Amniotic epithelial cell (primary cell): ENCODE data around the gene OR6S1.
"Not testable (repeated sequence)": the region's sequence is repeated elsewhere in the genome, so short reads cannot be mapped to it uniquely, and the experiment has no call there.

ENCODE experiments used
- DNase-seq: peaks from one replicate; pipeline ENCODE4 v3.0.0-alpha.2; 2010; ENCODE audit warnings: low read depth

OR6S1 gene

GRCh38 chr14:20671597-20672283, 30.2 kb upstream of the OR6S1 start:
- DNase-seq = no peak

GRCh38 chr14:20668969-20669368, 27.5 kb upstream of the OR6S1 start:
- DNase-seq = no peak

GRCh38 chr14:20667957-20668356, 26.5 kb upstream of the OR6S1 start:
- no peak for DNase-seq

GRCh38 chr14:20666400-20666961, 25.0 kb upstream of the OR6S1 start:
- DNase-seq = not testable (repeated sequence)

- DNase-seq = peak; percentile 37
Observed at GRCh38 chr14:20662968-20663732, 21.7 kb upstream of the OR6S1 start.

GRCh38 chr14:20661197-20661596, 19.7 kb upstream of the OR6S1 start:
- no peak for DNase-seq

- DNase-seq = no peak
Observed at GRCh38 chr14:20659813-20660395, 18.4 kb upstream of the OR6S1 start.

GRCh38 chr14:20659336-20659735, 17.8 kb upstream of the OR6S1 start:
- no peak for DNase-seq

- no peak for DNase-seq
Observed at GRCh38 chr14:20658246-20658645, 16.8 kb upstream of the OR6S1 start.

GRCh38 chr14:20657216-20658211, 16.0 kb upstream of the OR6S1 start:
- no peak for DNase-seq

GRCh38 chr14:20656274-20656673, 14.8 kb upstream of the OR6S1 start:
- DNase-seq = no peak

GRCh38 chr14:20655851-20656250, 14.4 kb upstream of the OR6S1 start:
- DNase-seq = no peak

GRCh38 chr14:20652996-20653975, 11.8 kb upstream of the OR6S1 start:
- peak; percentile 29 for DNase-seq

- DNase-seq = no peak
Observed at GRCh38 chr14:20645481-20645880, 4.0 kb upstream of the OR6S1 start.

GRCh38 chr14:20644520-20644919, 3.0 kb upstream of the OR6S1 start:
- DNase-seq = no peak

- not testable (repeated sequence) for DNase-seq
Observed at GRCh38 chr14:20642755-20643154, 1.3 kb upstream of the OR6S1 start.

GRCh38 chr14:20642182-20642581, 691 bp upstream of the OR6S1 start:
- DNase-seq = no peak

- peak; percentile 83 for DNase-seq
Observed at GRCh38 chr14:20632831-20633691, 8.4 kb downstream of the OR6S1 start.

- DNase-seq = peak; percentile 2
Observed at GRCh38 chr14:20632448-20632830, 9.1 kb downstream of the OR6S1 start.
